ENCODE measurements around the gene TRIM25.

DNA sequence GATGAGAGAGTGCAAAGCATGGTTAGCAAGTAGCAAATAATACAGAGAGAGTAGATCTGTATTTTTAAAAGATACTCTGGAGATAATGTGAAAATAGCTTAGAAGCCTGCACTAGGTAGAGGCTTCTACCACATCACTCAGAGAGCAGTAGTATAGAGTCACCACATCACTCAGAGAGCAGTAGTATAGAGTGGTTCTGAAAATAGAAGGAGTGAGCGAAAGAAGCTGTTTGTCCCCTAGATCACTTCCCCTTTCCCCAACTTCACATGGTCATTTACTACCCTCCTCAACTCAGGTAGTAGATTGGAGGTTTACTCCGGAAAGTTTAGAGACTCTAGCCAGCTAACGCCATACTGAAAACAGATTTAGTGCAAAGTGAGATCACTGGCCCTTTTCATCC is 62.8 kb downstream of the TRIM25 start:
- TF ChIP-seq CTCF (IDR thresholded peaks at IDR 0.05) (no peak), POLR2A (IDR thresholded peaks at IDR 0.05) (no peak)
